Spleen (tissue), 7 donors: ENCODE measurements around the gene SFXN5.

Experiments used
- CTCF ChIP-seq, 11 experiments: fragments of 200-600 bp in 7 of 11; fragments of 450-650 bp in 4 of 11; sonication (generic) in 4 of 11; IDR thresholded peaks in 8 of 11; conservative IDR thresholded peaks in 3 of 11; 1 replicate in 7 of 11; 2 replicates in 4 of 11; pipeline versions ENCODE4 v1.4.0 to v1.8.0; 2016 to 2021; ENCODE audit warnings: antibody characterized with exemption in 11 of 11, inconsistent platforms in 4 of 11, mild to moderate bottlenecking in 1 of 11
- POLR2A ChIP-seq, 3 donors: fragments of 450-650 bp; IDR thresholded peaks; one replicate each; pipeline ENCODE4 v1.5.1; 2017; ENCODE audit warnings: antibody characterized with exemption in 3 of 3, mild to moderate bottlenecking in 1 of 3
- POLR2AphosphoS5 ChIP-seq, 3 donors: sonication (generic); formaldehyde crosslinking; IDR thresholded peaks; one replicate each; pipeline ENCODE4 v1.5.1; 2017; ENCODE audit warnings: antibody characterized with exemption in 3 of 3
- donor health status: DM: no; HTN: no; CAD: no; lungs with moderate emphysema.
- donor health status: DM: no; HTN: no; CAD: no.
- donor health status: DM: no; HTN: no; CAD: no.

GRCh38 chr2:72932805-72933204 lies 138.7 kb downstream of the SFXN5 start:
- TF ChIP-seq CTCF (IDR thresholded peaks at IDR 0.05 in 8 of 11, conservative IDR thresholded peaks at IDR 0.05 in 3 of 11) = no peak
- no peak for TF ChIP-seq POLR2A (IDR thresholded peaks at IDR 0.05)
- no peak for TF ChIP-seq POLR2AphosphoS5 (IDR thresholded peaks at IDR 0.05)
